Neutrophil (primary cell): ENCODE measurements around the gene GTF3C5.

Experiments used
- H3K27ac ChIP-seq: fragments of 200-600 bp; sonication (generic); 2 replicates; pipeline ENCODE4 v1.5.1; 2016; ENCODE audit warnings: mild to moderate bottlenecking, moderate library complexity
- H3K27me3 ChIP-seq: fragments of 200-600 bp; sonication (generic); 2 replicates; pipeline ENCODE4 v1.6.0; 2016; ENCODE audit warnings: mild to moderate bottlenecking
- H3K36me3 ChIP-seq: fragments of 200-600 bp; sonication (generic); 2 replicates; pipeline ENCODE4 v1.5.1; 2017
- H3K4me1 ChIP-seq, 2 experiments: fragments of 200-600 bp in 1 of 2; sonication (generic) in 1 of 2; 1 replicate in 1 of 2; 2 replicates in 1 of 2; pipeline versions ENCODE4 v1.5.1 to v1.6.1; 2013 to 2016; ENCODE audit warnings: low read depth in 1 of 2, low read length in 1 of 2, mild to moderate bottlenecking in 1 of 2, moderate library complexity in 1 of 2; ENCODE audit not compliant: control insufficient read depth in 1 of 2, insufficient read depth in 1 of 2
- H3K4me3 ChIP-seq, 2 experiments: fragments of 200-600 bp in 1 of 2; sonication (generic) in 1 of 2; 1 replicate in 1 of 2; 2 replicates in 1 of 2; pipeline ENCODE4 v1.5.1; 2013 to 2016; ENCODE audit warnings: low read depth in 1 of 2, low read length in 1 of 2, mild to moderate bottlenecking in 1 of 2, moderate library complexity in 1 of 2
- H3K9me3 ChIP-seq: fragments of 200-600 bp; sonication (generic); 2 replicates; pipeline ENCODE4 v1.5.1; 2016
- TF ChIP-seq, protein P1 (sequence below): fragments of 200-600 bp; sonication (generic); IDR thresholded peaks from 2 replicates; pipeline ENCODE4 v1.5.1; 2016; ENCODE audit warnings: antibody characterized with exemption

Gene GTF3C5

GRCh38 chr9:133104718-133105460 is 74.1 kb downstream of the GTF3C5 start:
- Histone ChIP-seq H3K36me3 (peaks cover 3% of the 10 kb centered on the region), H3K9me3 (no peaks in the 10 kb centered on the region), H3K4me1 (no peaks in the 10 kb centered on the region), H3K27me3 (peaks cover 1% of the 10 kb centered on the region), H3K4me3 (no peak overlapping the region), H3K27ac (no peak overlapping the region)
- TF ChIP-seq, protein P1, sequence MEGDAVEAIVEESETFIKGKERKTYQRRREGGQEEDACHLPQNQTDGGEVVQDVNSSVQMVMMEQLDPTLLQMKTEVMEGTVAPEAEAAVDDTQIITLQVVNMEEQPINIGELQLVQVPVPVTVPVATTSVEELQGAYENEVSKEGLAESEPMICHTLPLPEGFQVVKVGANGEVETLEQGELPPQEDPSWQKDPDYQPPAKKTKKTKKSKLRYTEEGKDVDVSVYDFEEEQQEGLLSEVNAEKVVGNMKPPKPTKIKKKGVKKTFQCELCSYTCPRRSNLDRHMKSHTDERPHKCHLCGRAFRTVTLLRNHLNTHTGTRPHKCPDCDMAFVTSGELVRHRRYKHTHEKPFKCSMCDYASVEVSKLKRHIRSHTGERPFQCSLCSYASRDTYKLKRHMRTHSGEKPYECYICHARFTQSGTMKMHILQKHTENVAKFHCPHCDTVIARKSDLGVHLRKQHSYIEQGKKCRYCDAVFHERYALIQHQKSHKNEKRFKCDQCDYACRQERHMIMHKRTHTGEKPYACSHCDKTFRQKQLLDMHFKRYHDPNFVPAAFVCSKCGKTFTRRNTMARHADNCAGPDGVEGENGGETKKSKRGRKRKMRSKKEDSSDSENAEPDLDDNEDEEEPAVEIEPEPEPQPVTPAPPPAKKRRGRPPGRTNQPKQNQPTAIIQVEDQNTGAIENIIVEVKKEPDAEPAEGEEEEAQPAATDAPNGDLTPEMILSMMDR: no peak

GRCh38 chr9:133105461-133105770 is 74.6 kb downstream of the GTF3C5 start:
- H3K4me3 ChIP-seq: no peak overlapping the region
- H3K27me3 ChIP-seq: peaks cover 6% of the 10 kb centered on the region
- H3K4me1 ChIP-seq: no peaks in the 10 kb centered on the region
- no peak overlapping the region for H3K27ac ChIP-seq
- TF ChIP-seq, protein P1: no peak
- H3K36me3 ChIP-seq: peaks cover 3% of the 10 kb centered on the region
- no peaks in the 10 kb centered on the region for H3K9me3 ChIP-seq

GRCh38 chr9:133106511-133107244 is 75.9 kb downstream of the GTF3C5 start:
- Histone ChIP-seq H3K9me3 (no peaks in the 10 kb centered on the region), H3K4me3 (no peak overlapping the region), H3K4me1 (peaks cover 2 to 5% of the 10 kb centered on the region in 2 experiments), H3K36me3 (no peaks in the 10 kb centered on the region), H3K27me3 (peaks cover 19% of the 10 kb centered on the region), H3K27ac (no peak overlapping the region)
- TF ChIP-seq, protein P1: no peak

GRCh38 chr9:133107245-133107722 is 76.5 kb downstream of the GTF3C5 start:
- Histone ChIP-seq H3K36me3 (no peaks in the 10 kb centered on the region), H3K27ac (no peak overlapping the region), H3K9me3 (no peaks in the 10 kb centered on the region), H3K4me1 (peaks cover 8 to 11% of the 10 kb centered on the region in 2 experiments), H3K4me3 (no peak overlapping the region), H3K27me3 (peaks cover 23% of the 10 kb centered on the region)
- TF ChIP-seq, protein P1: no peak
